Right ventricle myocardium inferior (tissue), 1 donor: Measurements from ENCODE around the gene SYNGR3. TPM values are rescaled to one million over a fixed set of nuclear protein-coding genes. Genes with fewer than 3 reads are reported as not detected.
A peak's percentile ranks its signal among the peaks of the same experiment; 100 is the strongest.

Experiments
- ATAC-seq: fragments of 200-7000 bp; cut with Tn5 transposase; one replicate; pipeline ENCODE4 v1.9.1; 2020; ENCODE audit warnings: mild to moderate bottlenecking, moderate library complexity
- DNase-seq: peaks from one replicate; pipeline ENCODE4 v3.0.0; 2021; ENCODE audit errors: missing footprints
- intact Hi-C: fragments of 100-400 bp; cut with DNase I; formaldehyde crosslinking; loops from one replicate; pipeline ENCODE4 v1.11.0; 2022
- total RNA-seq: library from RNA; stranded (reverse); fragmentation: NEBNext Ultra II Directional; extraction: Animal tissue kit (Norgen Biotek cat#: 25700); gene quantifications from one replicate; pipeline ENCODE4 v1.2.1, GENCODE V29; 2021
- donor health status: DM: no; HTN: yes; CAD: no; lungs with severe emphysema.

Gene SYNGR3
- total RNA-seq, 1 donor from 2014 or later: 0.62 TPM

DNA sequence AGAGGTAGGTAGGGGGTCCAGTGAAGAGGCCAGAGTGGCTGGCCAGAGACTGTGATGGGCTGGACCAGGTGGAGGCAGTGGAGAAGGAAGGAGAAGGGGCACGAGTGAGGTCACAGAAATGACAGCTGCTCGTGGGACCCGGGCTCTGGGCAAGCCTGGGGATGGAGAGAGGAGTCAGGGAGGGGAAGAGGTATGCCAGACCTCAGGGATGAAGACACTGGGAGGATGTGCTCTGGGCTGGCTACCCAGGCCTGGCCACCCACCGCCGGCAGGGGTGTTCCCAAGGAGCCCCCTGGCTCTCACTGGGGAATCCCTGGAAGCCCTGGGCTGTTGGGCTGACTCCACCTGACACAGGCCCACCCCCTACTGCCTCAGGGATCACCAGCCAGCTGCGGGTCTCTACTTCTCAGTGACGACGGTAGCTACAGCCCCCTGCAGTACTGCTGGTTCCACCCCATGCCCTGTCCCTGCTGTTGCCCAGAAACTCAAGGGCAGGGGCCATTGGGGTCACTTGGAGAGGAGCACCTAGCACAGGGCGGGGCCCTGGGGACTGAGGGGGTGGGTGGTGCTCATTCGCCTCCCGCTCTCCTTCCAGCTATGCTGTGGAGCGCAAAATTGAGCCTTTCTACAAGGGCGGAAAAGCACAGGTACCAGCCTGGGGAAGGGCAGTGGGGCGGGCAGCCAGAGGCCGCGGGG, 16.2 kb upstream of the SYNGR3 start:
- DNase-seq: no peak
- intact Hi-C loops: no loop called here
- ATAC-seq: no peak

DNA sequence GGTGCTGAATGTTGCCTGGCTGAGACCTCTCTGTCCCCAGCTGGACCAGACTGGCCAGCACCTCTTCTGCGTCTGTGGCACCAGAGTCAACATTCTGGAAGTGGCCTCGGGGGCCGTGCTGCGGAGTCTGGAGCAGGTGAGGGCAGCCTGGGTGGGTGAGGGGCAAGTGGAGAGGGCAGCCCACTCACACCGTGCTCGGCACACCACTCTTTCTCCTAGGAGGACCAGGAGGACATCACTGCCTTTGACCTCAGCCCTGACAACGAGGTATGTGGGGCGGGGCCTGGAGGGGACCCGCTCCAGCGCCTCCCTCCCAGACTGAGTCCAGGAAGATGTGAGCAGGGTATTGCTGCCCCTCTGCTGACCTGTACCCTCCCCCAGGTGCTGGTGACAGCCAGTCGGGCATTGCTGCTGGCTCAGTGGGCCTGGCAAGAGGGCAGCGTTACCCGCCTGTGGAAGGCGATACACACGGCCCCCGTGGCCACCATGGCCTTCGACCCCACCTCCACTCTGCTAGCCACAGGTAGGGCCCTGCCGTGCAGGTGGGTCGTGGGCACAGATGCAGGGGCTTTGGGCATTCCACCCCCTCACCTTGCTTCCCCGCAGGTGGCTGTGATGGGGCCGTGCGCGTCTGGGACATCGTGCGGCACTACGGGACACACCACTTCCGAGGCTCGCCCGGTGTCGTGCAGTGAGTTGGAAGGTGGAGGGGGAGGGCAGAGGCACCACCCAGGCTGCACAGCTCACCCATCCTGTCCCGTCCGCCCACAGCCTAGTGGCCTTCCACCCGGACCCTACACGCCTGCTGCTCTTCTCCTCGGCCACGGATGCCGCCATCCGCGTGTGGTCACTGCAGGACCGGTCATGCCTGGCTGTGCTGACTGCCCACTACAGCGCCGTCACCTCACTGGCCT, 15.4 kb upstream of the SYNGR3 start:
- intact Hi-C loops: no loop called here
- DNase-seq (no peak), ATAC-seq (no peak)

DNA sequence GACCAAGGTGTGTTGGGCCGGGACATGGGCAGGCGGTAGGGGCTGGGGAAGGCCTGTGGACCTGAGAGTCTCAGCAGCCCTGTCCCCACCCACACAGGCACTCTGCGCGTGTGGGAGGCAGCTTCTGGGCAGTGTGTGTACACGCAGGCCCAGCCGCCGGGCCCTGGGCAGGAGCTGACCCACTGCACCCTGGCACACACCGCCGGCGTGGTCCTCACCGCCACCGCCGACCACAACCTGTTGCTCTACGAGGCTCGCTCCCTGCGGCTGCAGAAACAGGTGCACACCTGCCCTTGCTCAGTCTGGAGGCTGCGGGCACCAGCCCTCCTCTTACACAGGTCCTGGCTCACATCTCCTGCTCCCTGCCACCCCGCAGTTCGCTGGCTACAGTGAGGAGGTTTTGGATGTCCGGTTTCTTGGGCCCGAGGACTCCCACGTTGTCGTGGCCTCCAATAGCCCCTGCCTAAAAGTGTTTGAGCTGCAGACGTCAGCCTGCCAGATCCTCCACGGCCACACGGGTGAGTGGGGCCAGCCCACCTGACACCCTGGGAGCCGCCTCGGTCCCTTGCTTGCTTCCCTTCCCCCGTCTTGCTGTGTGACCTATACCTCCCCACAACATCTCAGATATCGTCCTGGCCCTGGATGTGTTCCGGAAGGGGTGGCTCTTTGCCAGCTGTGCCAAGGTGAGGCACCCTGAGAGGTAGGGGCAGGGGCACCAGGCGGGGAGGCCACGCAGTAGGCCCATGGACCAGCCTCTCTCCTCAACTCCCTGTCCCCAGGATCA, 14.1 kb upstream of the SYNGR3 start:
- intact Hi-C loops: no loop called here
- no peak for DNase-seq
- no peak for ATAC-seq

DNA sequence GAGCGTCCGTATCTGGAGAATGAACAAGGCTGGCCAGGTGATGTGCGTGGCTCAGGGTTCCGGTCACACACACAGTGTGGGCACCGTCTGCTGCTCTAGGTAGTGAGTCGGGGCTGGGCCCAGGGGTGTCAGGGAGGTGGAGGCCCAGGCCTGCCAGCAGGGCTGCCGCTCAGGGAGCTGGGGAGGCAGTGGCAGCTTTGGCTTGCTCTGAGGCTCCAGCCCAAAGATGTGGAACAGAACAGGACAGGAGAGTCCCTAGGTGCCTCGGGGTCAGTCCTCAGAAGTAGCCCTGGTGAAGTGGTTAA, 13.6 kb upstream of the SYNGR3 start:
- ATAC-seq (no peak), DNase-seq (no peak)
- intact Hi-C loops: no loop called here

DNA sequence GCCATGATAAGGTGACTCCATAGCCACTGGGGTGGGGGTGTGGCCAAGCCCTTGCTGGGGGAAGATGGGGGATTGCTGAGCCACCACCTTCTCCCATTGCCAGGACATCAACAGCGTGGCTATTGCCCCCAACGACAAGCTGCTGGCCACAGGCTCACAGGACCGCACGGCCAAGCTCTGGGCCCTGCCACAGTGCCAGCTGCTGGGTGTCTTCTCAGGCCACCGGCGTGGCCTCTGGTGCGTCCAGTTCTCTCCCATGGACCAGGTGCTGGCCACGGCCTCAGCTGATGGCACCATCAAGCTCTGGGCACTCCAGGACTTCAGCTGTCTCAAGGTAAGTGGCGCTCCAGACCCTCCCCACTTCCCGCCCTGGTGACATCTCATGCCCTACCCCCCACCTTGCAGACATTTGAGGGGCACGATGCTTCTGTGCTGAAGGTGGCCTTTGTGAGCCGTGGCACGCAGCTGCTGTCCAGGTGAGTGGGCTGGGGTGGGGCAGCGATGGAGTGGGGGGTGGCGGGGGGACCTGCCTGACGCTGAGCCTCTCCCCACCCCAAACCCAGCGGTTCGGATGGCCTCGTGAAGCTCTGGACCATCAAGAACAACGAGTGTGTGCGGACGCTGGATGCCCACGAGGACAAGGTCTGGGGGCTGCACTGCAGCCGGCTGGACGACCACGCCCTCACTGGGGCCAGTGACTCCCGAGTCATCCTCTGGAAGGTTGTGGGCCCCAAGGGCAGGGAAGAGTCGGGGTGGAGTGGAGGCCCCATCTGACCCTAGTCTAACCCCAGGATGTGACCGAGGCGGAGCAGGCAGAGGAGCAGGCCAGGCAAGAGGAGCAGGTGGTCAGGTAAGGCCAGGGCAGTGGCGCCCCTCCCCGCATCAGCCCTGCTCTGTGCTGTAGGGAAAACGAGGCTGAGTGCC, 12.6 kb upstream of the SYNGR3 start:
- no peak for ATAC-seq
- intact Hi-C loops: no loop called here
- no peak for DNase-seq

DNA sequence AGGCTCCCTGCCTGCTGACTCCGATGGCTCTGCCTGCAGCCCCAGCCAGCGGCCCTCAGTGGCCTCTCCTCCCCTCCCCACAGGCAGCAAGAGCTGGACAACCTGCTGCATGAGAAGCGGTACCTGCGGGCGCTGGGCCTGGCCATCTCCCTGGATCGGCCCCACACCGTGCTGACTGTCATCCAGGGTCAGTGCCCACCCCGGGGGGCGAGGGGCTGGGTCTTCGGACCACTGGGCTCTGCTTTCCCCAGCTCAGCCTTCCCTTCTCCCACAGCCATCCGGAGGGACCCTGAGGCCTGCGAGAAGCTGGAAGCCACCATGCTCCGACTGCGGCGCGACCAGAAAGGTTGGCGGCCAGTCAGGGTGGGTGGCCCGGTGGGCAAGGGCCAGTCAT, 11.9 kb upstream of the SYNGR3 start:
- no peak for ATAC-seq
- intact Hi-C loops: no loop called here

DNA sequence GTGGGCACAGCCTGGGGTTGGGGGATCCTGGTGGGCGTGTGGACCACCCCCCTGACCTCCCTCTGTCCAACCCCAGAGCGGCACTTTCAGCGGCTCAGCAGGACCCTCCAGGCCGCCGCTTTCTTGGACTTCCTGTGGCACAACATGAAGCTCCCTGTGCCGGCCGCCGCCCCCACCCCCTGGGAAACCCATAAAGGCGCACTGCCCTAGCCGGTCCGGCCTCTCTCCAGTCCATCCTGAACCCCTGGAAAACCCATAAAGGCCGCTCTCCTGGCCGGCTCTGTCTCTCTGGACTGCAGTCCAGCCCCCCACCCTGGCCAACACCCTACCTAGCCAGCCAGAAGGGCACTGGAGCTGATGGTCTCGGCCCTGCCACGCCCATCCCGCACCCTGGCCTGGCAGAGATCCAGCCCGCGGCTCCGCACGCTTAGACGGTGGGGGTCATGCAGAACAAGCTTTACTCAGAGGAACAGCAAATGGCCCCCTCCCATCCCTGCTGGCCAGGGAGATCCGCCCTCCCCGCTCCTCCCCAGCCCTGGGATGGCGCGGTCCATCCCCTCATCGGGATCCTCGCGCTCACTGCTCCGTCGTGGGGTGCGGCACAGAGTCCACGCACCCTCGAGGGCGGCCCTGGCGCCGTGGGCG, 11.2 kb upstream of the SYNGR3 start:
- intact Hi-C loops: no loop called here
- no peak for ATAC-seq
- DNase-seq: no peak

More for the DNA sequence above, 11.9 kb upstream of the SYNGR3 start:
- DNase-seq: no peak

DNA sequence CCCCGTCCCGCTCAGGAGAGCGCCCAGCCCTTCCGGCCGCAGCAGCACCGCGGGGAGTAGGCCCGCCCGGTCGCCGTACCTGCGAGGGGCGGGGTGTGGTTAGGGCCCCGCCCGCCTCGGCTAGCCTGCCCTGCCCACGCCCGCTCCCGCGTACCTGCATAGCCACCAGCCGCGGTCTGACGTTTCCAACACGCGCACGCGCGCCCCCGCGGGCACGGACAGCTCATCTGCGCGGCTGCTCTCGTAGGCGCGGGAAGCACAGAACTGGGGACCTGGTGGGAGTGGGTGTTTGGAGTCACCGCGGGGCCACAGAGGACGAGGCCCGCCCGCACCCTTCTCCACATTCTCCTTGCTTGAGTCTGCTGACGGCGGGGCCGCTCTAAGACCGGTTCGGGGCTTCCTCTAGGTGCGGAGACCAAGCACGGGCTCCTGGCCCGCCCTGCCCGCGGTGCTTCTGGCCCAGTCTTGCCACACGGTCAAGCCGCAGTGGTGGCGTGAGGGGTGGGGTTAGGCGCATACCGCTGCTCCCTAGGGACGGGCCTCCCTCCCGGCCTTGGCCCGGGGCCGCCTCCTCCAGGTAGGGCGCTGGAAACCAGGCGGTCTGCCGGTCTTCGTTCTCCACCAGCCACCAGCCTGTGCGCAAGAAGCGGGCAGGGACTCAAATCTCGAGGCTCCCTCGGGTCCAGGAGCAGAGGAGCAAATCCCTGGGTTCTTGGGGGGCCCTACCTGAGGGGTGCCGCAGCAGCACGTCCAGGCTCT, 10.3 kb upstream of the SYNGR3 start:
- DNase-seq (peak; percentile 71), ATAC-seq (no peak)
- intact Hi-C loops: no loop called here

DNA sequence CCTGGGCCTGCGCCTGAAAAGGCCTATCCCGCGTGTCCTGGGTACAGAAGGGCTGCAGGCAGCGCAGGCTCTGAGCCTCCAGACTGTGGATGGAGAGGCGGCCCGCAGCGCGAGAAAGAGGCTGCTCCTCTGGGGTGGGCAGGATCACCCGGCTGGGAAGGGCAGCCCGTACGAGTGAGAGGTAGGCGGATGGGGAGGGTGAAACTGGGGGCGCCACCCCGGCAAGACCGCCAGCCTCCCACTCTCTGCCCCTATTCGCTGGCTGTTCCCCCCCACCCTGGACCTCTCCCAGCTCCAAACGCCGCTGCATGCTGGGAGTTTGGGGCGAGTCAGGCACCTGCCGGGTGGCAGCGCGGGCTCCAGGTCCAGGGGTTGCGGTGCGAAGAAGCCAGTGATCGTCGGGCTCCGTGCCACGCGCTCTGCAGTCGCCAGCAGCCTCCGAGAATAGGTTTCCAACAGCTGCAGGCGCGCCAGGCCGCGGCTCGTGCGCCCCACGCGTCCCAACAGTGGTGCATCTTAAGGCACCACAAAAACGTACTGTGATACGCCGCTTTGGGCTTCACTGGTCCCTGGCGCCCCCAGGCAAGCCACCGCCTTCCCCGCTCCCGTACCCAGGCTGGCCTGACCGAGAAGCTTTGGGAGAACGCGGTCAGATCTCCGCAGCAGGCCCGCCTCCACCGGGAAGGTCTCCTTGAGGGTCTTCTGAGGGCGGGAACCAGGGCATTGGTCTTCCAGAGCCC, 9.6 kb upstream of the SYNGR3 start:
- intact Hi-C loops: no loop called here
- no peak for ATAC-seq
- no peak for DNase-seq

DNA sequence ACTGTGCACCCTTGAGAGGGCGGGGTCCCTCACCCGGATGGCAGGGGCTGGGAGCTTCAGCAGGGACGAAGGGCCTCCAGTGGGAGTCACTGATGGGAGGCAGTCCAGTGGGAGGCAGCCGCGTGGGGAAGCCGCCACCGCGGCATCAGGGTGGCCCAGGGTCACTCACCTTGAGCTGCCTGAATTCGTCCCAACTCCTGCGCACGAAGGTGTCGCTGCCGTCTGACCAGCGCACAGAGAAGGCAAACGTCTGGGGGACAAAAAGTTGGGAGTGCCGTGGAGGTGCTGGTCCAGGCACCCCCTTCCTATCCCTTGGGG, 9.0 kb upstream of the SYNGR3 start:
- ATAC-seq (no peak), DNase-seq (no peak)
- intact Hi-C loops: no loop called here

DNA sequence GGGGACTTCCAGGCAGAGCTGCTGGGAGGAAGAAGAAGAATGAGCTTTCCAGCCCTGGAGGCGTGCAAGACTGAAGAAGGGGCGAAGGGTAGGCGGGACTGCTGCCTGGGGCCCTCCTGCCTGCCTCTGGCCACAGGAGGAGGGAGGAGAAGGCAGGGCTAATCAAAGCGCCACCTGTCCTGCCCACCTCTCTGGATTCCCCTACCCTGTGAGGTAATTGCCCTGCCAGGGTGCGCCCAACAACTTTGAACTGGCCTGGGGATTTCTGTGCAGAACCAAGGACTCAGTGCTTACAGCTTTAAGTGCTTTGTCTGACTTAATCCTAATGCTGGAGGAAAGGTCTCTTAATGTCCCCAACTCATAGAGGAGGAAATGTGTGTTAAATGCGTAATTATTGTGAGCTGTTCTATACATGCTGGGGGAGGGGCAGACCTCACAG, 8.4 kb upstream of the SYNGR3 start, which contains the start of gene NOXO1:
TSS of gene NOXO1 (minus strand) at position 72 of the 439 bp plus-strand sequence. CDS start 290 bp downstream, outside the sequence.
- no peak for ATAC-seq
- intact Hi-C loops: no loop called here
- no peak for DNase-seq

DNA sequence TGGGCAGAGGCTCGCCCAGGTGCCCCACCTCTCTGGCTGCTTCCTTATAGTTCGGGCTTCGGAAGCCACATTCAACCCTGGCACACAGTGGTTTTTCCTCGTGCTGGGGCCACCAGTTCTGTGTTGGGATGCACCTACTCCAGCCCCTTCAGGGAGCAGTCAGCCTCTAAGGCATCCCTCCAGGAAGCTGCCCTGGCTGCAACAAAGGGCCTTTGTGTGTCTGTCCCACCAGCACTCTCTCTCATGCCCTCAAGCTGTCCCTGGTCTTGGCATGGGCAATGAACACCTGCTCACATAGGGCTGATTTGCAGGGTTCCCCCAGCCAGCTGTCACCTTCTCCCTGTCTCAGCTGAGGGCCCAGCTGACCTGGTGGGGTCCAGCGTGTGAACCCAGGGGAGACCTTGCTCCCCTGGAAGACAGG, 7.7 kb upstream of the SYNGR3 start:
- ATAC-seq (no peak), DNase-seq (no peak)
- intact Hi-C loops: no loop called here

DNA sequence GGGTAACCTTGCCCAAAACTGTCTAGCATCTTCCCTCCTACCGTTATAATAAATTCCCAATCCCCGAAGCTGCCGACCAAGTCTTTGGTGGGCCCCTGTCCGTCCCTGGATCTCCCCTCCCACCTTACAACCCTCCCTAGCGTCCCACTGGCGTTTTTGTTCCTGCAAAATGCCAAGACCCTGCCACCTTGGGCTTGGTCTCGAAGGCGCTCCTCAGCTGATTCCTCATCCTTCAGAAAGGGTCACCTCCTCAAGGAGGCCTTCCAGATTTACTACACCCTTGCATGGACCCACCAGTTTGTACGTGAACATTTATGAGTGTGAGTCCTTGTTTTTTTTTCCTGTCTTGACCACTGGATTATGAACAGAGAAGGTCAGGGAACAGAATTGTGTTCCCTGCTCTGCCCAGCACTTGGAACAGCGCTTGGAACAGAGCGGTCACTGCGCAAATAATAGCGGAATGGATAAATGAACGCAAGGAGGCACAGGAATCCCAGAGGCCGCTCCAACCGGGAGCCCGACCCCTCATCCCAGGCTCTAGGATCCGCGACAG, 6.7 kb upstream of the SYNGR3 start:
- intact Hi-C loops: no loop called here
- no peak for DNase-seq
- no peak for ATAC-seq

DNA sequence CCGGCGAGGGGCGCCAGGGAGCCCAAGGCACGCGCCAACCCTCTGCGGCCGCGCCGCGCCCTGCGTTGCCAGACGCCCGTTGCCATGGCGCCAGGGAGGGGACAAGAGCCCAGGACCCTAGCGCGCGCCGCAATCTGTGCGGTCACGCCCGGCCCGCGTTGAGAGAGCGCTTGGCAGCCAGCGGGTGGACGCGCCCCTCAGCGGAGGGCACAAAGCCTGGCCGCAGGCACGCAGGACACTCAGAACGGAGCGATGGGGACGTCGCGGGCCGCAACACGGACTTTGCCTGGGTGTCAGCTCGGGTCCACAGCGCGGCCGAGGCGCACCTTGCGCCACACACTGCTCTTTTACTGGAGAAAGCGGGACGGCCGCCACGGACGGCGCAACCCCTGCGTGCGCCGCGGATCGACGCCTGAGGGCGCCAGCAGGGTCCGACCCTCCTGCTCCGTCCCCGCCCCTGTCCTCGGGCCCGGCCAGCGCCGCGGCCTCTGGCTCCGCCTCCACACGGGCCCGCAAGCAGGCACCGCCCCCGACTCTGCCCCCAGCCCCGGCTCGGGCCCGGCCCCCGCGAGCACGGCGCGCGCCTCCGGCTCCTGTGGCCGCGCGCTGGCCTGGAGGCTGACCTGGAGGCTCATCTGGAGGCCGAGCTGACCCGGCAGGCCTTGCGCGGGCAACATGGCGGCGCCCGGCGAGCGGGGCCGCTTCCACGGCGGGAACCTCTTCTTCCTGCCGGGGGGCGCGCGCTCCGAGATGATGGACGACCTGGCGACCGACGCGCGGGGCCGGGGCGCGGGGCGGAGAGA, 6.0 kb upstream of the SYNGR3 start, which contains the start of gene GFER:
TSS of gene GFER (plus strand) at position 650 of the 803 bp plus-strand sequence. CDS start at position 676, 26 bp downstream.
- ATAC-seq: peak; percentile 97
- peak; percentile 95 for DNase-seq
- intact Hi-C loops: no loop called here

DNA sequence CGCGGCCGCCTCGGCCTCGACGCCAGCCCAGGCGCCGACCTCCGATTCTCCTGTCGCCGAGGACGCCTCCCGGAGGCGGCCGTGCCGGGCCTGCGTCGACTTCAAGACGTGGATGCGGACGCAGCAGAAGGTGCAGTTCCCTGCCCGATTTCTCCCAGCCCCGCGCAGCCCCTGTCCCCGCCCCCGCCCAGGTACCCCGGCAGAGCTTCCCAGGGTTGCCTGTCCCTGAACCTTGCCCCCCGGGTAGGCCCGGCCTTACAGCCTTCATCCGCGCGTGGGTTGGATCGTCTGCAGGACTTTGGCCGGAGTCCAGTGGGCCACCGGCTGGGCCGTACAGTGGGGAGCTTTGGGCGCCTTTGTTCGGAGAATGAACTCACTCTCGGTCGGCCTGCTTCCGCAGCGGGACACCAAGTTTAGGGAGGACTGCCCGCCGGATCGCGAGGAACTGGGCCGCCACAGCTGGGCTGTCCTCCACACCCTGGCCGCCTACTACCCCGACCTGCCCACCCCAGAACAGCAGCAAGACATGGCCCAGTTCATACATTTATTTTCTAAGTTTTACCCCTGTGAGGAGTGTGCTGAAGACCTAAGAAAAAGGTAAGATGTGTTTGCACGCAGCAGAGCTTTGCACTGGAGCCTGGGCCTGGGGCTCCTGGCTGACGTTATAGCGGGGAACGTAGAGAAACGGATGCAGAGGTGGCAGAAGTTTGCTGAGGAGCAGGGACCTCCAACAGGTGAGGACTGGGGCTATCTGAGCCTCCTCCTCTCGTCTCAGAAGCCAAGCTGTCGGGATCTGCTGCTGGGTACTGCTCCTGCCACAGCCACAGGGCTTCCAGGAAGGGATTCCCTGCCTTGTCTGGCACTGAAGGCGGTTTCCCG, 5.2 kb upstream of the SYNGR3 start:
- ATAC-seq (no peak), DNase-seq (no peak)
- intact Hi-C loops: no loop called here
